A673 (cell line): Measurements from ENCODE around the gene STX17. TPM values are rescaled to one million over a fixed set of nuclear protein-coding genes. Genes with fewer than 3 reads are reported as not detected.

Experiments used
- BruUV-seq: library from RNA; stranded (reverse); fragments of 400-500 nt; replicated peaks from 2 replicates; lab custom pipeline; 2021; lab: Mats Ljungman, UMichigan
- CTCF ChIA-PET: fragments of 300-600 bp; sonication (Branson Sonifier 250); formaldehyde crosslinking; loops from one replicate; lab custom pipeline; 2022; ENCODE audit warnings: antibody characterized with exemption; lab: Charles Lee
- POLR2A ChIA-PET: fragments of 300-600 bp; sonication (Branson Sonifier 250); formaldehyde crosslinking; loops from one replicate; lab custom pipeline; 2022; ENCODE audit warnings: antibody characterized with exemption; ENCODE audit not compliant: low non-redundant PET; lab: Charles Lee
- DNase-seq: peaks from one replicate; pipeline ENCODE4 v3.0.0-alpha.2; 2015; ENCODE audit warnings: low spot score
- H3K27ac ChIP-seq: fragments of 200-600 bp; sonication (generic); 2 replicates; pipeline ENCODE4 v1.5.1; 2016; ENCODE audit warnings: mixed run types, low read depth, mild to moderate bottlenecking, mixed read lengths, antibody characterized with exemption, low read length; ENCODE audit not compliant: poor library complexity, severe bottlenecking
- H3K27me3 ChIP-seq: fragments of 200-600 bp; sonication (generic); replicated peaks from 2 replicates; pipeline ENCODE4 v1.6.1; 2017; ENCODE audit warnings: mixed run types, low read depth, mild to moderate bottlenecking, mixed read lengths, antibody characterized with exemption, low read length; ENCODE audit not compliant: insufficient read depth, poor library complexity
- H3K36me3 ChIP-seq: fragments of 200-600 bp; sonication (generic); 2 replicates; pipeline ENCODE4 v1.6.1; 2016; ENCODE audit warnings: mixed run types, mild to moderate bottlenecking, mixed read lengths, antibody characterized with exemption, low read length; ENCODE audit not compliant: insufficient read depth, poor library complexity, severe bottlenecking
- H3K4me1 ChIP-seq: fragments of 200-600 bp; sonication (generic); 2 replicates; pipeline ENCODE4 v1.6.1; 2017; ENCODE audit warnings: mixed run types, mild to moderate bottlenecking, mixed read lengths, antibody characterized with exemption, low read length; ENCODE audit not compliant: insufficient read depth, poor library complexity, severe bottlenecking
- H3K4me3 ChIP-seq: fragments of 200-600 bp; sonication (generic); 2 replicates; pipeline ENCODE4 v1.5.1; 2016; ENCODE audit warnings: low read depth, mixed run types, mild to moderate bottlenecking, mixed read lengths, low read length; ENCODE audit not compliant: poor library complexity, severe bottlenecking
- H3K9me3 ChIP-seq: fragments of 200-600 bp; sonication (generic); 2 replicates; pipeline ENCODE4 v1.6.1; 2016; ENCODE audit warnings: mixed run types, low read depth, mild to moderate bottlenecking, mixed read lengths, antibody characterized with exemption, low read length; ENCODE audit not compliant: poor library complexity, severe bottlenecking
- CTCF ChIP-seq: fragments of 300-800, 200-600 bp; sonication (generic); conservative IDR thresholded peaks from 2 replicates; pipeline ENCODE4 v1.5.1; 2017; ENCODE audit warnings: low read depth, mild to moderate bottlenecking, antibody characterized with exemption, low read length, moderate library complexity, mixed read lengths
- EZH2 ChIP-seq: fragments of 200-600 bp; sonication (generic); IDR thresholded peaks from 2 replicates; pipeline ENCODE4 v1.6.1; 2017; ENCODE audit warnings: borderline replicate concordance, low read depth, mild to moderate bottlenecking, mixed read lengths, antibody characterized with exemption, low read length; ENCODE audit not compliant: poor library complexity, severe bottlenecking
- intact Hi-C: fragments of 100-400 bp; cut with micrococcal nuclease; formaldehyde crosslinking; loops from one replicate; pipeline ENCODE4 v1.10.0; 2022; ENCODE audit not compliant: unreplicated experiment
- total RNA-seq: library from RNA; stranded (reverse); gene quantifications from 2 replicates; pipeline ENCODE4 v1.2.3, GENCODE V29; 2021

The STX17 gene
- total RNA-seq, 1 experiment from 2014 or later, result 20.9 TPM

GRCh38 chr9:100013573-100013972, 107.1 kb downstream of the STX17 start:
- H3K27me3 ChIP-seq, result no peaks in the 10 kb centered on the region
- intact Hi-C loops, result no loop called here
- no peak for TF ChIP-seq EZH2
- TF ChIP-seq CTCF, result no peak
- no peak overlapping the region for H3K4me3 ChIP-seq
- BruUV-seq, result no TSS peak
- ChIA-PET POLR2A (no interaction called here), CTCF (no interaction called here)
- peaks cover 11% of the 10 kb centered on the region for H3K9me3 ChIP-seq
- H3K27ac ChIP-seq, result no peak overlapping the region
- no peaks in the 10 kb centered on the region for H3K36me3 ChIP-seq
- H3K4me1 ChIP-seq, result peaks cover 13% of the 10 kb centered on the region
- no peak for DNase-seq

DNA sequence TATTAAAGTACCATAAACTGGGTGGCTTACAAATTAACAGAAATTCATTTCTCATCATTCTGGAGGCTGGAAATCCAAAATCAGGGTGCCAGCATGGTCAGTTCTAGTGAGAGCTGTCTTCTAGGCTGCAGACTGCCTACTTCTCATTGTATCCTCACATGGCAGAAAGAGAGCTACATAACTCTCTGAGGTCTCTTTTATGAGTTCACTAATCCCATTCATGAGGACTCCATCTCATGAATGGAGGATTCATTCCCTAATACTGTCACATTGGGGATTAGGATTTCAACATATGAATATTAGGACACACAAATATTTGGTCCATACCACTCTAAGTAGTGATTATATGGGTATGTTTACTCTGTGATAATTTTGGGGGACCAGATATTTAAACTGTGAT, 108.4 kb downstream of the STX17 start:
- Histone ChIP-seq H3K36me3 (no peaks in the 10 kb centered on the region), H3K27me3 (no peaks in the 10 kb centered on the region), H3K4me3 (no peak overlapping the region), H3K4me1 (peaks cover 12% of the 10 kb centered on the region), H3K9me3 (peaks cover 11% of the 10 kb centered on the region), H3K27ac (no peak overlapping the region)
- DNase-seq, result peak; percentile 33
- no peak for TF ChIP-seq EZH2
- no peak for TF ChIP-seq CTCF
- no TSS peak for BruUV-seq
- intact Hi-C loops, result no loop called here
- POLR2A ChIA-PET, result no interaction called here
- CTCF ChIA-PET, result no interaction called here

DNA sequence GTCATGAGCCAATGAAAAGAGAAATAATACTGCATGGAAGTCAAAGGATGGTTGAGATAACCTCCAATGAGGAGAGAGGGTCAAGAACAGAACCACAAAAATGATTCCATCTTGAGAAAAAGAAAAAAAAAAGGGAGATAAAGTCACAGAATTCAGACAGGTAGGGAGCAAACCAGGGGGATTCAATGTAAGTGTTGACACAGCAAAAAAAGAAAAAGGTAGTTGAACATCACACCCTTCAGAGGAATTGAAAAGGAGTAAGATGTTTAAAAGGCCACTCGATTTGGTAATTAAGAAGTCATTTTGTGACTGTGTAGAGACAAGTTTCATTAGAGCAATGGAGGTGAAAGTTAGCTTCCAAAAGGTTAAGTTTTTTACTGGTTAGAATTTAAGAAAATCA, 113.1 kb downstream of the STX17 start:
- CTCF ChIA-PET, result no interaction called here
- intact Hi-C loops, result no loop called here
- DNase-seq, result no peak
- Histone ChIP-seq H3K36me3 (peaks cover 1% of the 10 kb centered on the region), H3K4me3 (no peak overlapping the region), H3K9me3 (no peaks in the 10 kb centered on the region), H3K27me3 (no peaks in the 10 kb centered on the region), H3K27ac (no peak overlapping the region), H3K4me1 (peaks cover 10% of the 10 kb centered on the region)
- no TSS peak for BruUV-seq
- no peak for TF ChIP-seq CTCF
- TF ChIP-seq EZH2, result no peak
- POLR2A ChIA-PET, result no interaction called here

Other genes with a start within 250 kb of the STX17 start
- gene NR4A3, start 84.8 kb upstream of the STX17 start, total RNA-seq, result 6.4 and 6.6 TPM in 2 replicates
- gene ERP44, start 192.3 kb downstream of the STX17 start, total RNA-seq, result 14.4 and 16.8 TPM in 2 replicates
- gene INVS, start 192.6 kb downstream of the STX17 start, total RNA-seq, result 21.8 and 23.3 TPM in 2 replicates